Measurements from ENCODE around the gene FOXA1.
"Not testable (repeated sequence)": the region's sequence is repeated elsewhere in the genome, so short reads cannot be mapped to it uniquely, and the experiment has no call there.

FOXA1 gene

GRCh38 chr14:37555596-37555995, 39.5 kb downstream of the FOXA1 start:
- DNase-seq (ENCODE audit: low read depth) = not testable (repeated sequence)

- DNase-seq (ENCODE audit: low read depth) = no peak
Measured at GRCh38 chr14:37553935-37554550, 41.0 kb downstream of the FOXA1 start.

- no peak for DNase-seq (ENCODE audit: low read depth)
Measured at GRCh38 chr14:37551119-37551518, 43.9 kb downstream of the FOXA1 start.

- DNase-seq (ENCODE audit: low read depth) = no peak
Measured at GRCh38 chr14:37550511-37550910, 44.5 kb downstream of the FOXA1 start.

- DNase-seq (ENCODE audit: low read depth) = no peak
Measured at GRCh38 chr14:37546621-37547447, 48.2 kb downstream of the FOXA1 start.

- no peak for DNase-seq (ENCODE audit: low read depth)
Measured at GRCh38 chr14:37545174-37545573, 49.9 kb downstream of the FOXA1 start.

GRCh38 chr14:37544407-37544806, 50.6 kb downstream of the FOXA1 start:
- no peak for DNase-seq (ENCODE audit: low read depth)

- DNase-seq (ENCODE audit: low read depth) = no peak
Measured at GRCh38 chr14:37539992-37540391, 55.1 kb downstream of the FOXA1 start.

All from stimulated activated CD8-positive, alpha-beta memory T cell treated with anti-CD3 and anti-CD28 coated beads, Interleukin-12 subunit alpha, Interleukin-12 subunit beta, amount 100 ng/mL, for 1 hour (primary cell).